PC-3 (cell line): Measurements from ENCODE around the gene MSL3B.

Source experiments
- ATAC-seq: fragments of 200-7000 bp; cut with Tn5 transposase; 2 replicates; pipeline ENCODE4 v1.9.1; 2020; ENCODE audit warnings: mild to moderate bottlenecking, moderate library complexity
- BruUV-seq: library from RNA; stranded (reverse); fragments of 400-500 nt; replicated peaks from 2 replicates; lab custom pipeline; 2021; lab: Mats Ljungman, UMichigan
- CTCF ChIA-PET: fragments of 300-600 bp; sonication (Branson Sonifier 250); formaldehyde crosslinking; loops from one replicate; lab custom pipeline; 2022; ENCODE audit warnings: antibody characterized with exemption; lab: Charles Lee
- POLR2A ChIA-PET: fragments of 300-600 bp; sonication (Branson Sonifier 250); formaldehyde crosslinking; loops from one replicate; lab custom pipeline; 2022; ENCODE audit warnings: antibody characterized with exemption; ENCODE audit not compliant: unreplicated experiment; lab: Charles Lee
- DNase-seq: peaks from one replicate; pipeline ENCODE4 v3.0.0-alpha.2; 2015
- H2AFZ ChIP-seq: fragments of 300-600 bp; sonication (generic); 2 replicates; pipeline ENCODE4 v1.6.0; 2016; ENCODE audit warnings: antibody characterized with exemption, low read length
- H3F3A ChIP-seq: fragments of 300-600 bp; sonication (generic); one replicate; pipeline ENCODE4 v1.6.0; 2017; ENCODE audit warnings: antibody characterized with exemption, low read length, control low read depth, mild to moderate bottlenecking; ENCODE audit not compliant: unreplicated experiment
- H3K27ac ChIP-seq: fragments of 300-600 bp; sonication (generic); 2 replicates; pipeline ENCODE4 v1.5.1; 2016; ENCODE audit warnings: mild to moderate bottlenecking, low read length
- H3K27me3 ChIP-seq: fragments of 300-600 bp; sonication (generic); 2 replicates; pipeline ENCODE4 v1.6.1; 2016; ENCODE audit warnings: low read length, mixed read lengths
- H3K36me3 ChIP-seq: fragments of 300-600 bp; sonication (generic); 2 replicates; pipeline ENCODE4 v1.6.1; 2016; ENCODE audit warnings: low read depth, mixed run types, low read length, mixed read lengths
- H3K4me1 ChIP-seq: fragments of 300-600 bp; sonication (generic); 2 replicates; pipeline ENCODE4 v1.5.1; 2016; ENCODE audit warnings: low read length; ENCODE audit not compliant: insufficient read depth
- H3K4me2 ChIP-seq: fragments of 300-600 bp; sonication (generic); 2 replicates; pipeline ENCODE4 v1.6.0; 2016; ENCODE audit warnings: low read length
- H3K4me3 ChIP-seq: fragments of 300-600 bp; sonication (generic); 2 replicates; pipeline ENCODE4 v1.5.1; 2016; ENCODE audit warnings: mild to moderate bottlenecking, low read length, mixed read lengths
- H3K79me2 ChIP-seq: fragments of 300-600 bp; sonication (generic); 2 replicates; pipeline ENCODE4 v1.6.1; 2017; ENCODE audit warnings: low read length, mixed read lengths
- H3K9ac ChIP-seq: fragments of 300-600 bp; sonication (generic); 2 replicates; pipeline ENCODE4 v1.6.0; 2016; ENCODE audit warnings: mild to moderate bottlenecking, low read length
- H3K9me2 ChIP-seq: fragments of 300-600 bp; sonication (generic); replicated peaks from 2 replicates; pipeline ENCODE4 v1.6.1; 2016; ENCODE audit warnings: mixed run types, low read length, mixed read lengths
- H3K9me3 ChIP-seq: fragments of 300-600 bp; sonication (generic); 2 replicates; pipeline ENCODE4 v1.6.1; 2016; ENCODE audit warnings: low read length, mixed read lengths
- H4K20me1 ChIP-seq: fragments of 300-600 bp; sonication (generic); 2 replicates; pipeline ENCODE4 v1.6.1; 2016; ENCODE audit warnings: low read length, mixed read lengths
- CTCF ChIP-seq: fragments of 300-600 bp; sonication (generic); conservative IDR thresholded peaks from 2 replicates; pipeline ENCODE4 v1.5.1; 2017; ENCODE audit warnings: antibody characterized with exemption, low read depth, mild to moderate bottlenecking, low read length
- EZH2 ChIP-seq: fragments of 300-600 bp; sonication (generic); IDR thresholded peaks from one replicate; pipeline ENCODE4 v1.6.1; 2017; ENCODE audit warnings: antibody characterized with exemption, mild to moderate bottlenecking, low read length; ENCODE audit not compliant: unreplicated experiment
- EZH2phosphoT487 ChIP-seq: fragments of 300-600 bp; sonication (generic); IDR thresholded peaks from 2 replicates; pipeline ENCODE4 v1.6.1; 2018; ENCODE audit warnings: mild to moderate bottlenecking, antibody characterized with exemption, low read length, borderline replicate concordance
- intact Hi-C: fragments of 100-400 bp; cut with micrococcal nuclease; formaldehyde crosslinking; loops from 2 replicates; pipeline ENCODE4 v1.9.0; 2023

Gene MSL3B

GRCh38 chr2:233848276-233848675, 19.9 kb downstream of the MSL3B start:
- POLR2A ChIA-PET = no interaction called here
- CTCF ChIA-PET = no interaction called here
- no peak overlapping the region for H2AFZ ChIP-seq
- peaks cover 16% of the 10 kb centered on the region for H3K4me1 ChIP-seq
- no peaks in the 10 kb centered on the region for H3F3A ChIP-seq
- H3K9ac ChIP-seq = no peak overlapping the region
- TF ChIP-seq EZH2phosphoT487 (no peak), CTCF (no peak), EZH2 (no peak)
- H3K9me2 ChIP-seq = no peaks in the 10 kb centered on the region
- peaks cover 90% of the 10 kb centered on the region for H3K36me3 ChIP-seq
- ATAC-seq (no peak), DNase-seq (no peak)
- no peak overlapping the region for H3K4me3 ChIP-seq
- intact Hi-C loops = no loop called here
- H3K4me2 ChIP-seq = no peak overlapping the region
- H4K20me1 ChIP-seq = peaks cover 44% of the 10 kb centered on the region
- H3K27me3 ChIP-seq = no peaks in the 10 kb centered on the region
- no peaks in the 10 kb centered on the region for H3K9me3 ChIP-seq
- no peak overlapping the region for H3K27ac ChIP-seq
- H3K79me2 ChIP-seq = peaks cover 96% of the 10 kb centered on the region
- BruUV-seq = no TSS peak

DNA sequence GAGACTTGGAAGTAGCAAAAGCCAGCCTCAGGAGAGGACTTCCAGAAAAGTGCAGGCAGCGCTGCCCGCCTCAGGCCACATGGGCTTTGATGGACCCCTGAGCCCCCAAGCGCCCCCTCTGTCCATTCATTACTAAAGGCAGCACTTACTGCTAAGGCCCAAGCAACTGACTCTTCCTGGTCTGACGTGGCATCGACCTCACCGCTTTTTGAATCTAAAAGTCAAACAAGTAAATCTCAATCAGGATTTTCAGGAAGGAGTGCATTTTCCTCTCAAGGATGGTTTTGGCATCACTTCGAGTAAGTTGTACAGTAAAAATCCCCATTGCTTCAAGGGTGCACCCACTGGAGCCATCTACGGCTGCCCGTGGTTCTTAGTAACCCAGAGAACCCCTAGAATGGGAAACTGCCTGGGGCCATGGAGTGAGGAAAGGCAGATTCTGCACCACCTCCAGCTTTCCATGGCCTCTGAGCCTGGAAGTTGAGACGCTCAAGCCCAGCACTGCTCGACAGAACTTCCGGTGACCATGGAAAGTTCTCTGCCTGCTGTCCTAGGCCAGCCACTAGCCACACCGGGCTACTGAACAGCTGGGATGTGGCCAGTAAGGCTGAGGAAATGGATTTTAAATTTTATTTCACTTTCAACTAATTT, 20.8 kb downstream of the MSL3B start:
- Histone ChIP-seq H3K27me3 (no peaks in the 10 kb centered on the region), H3K9ac (no peak overlapping the region), H3K79me2 (peaks cover 96% of the 10 kb centered on the region), H2AFZ (no peak overlapping the region), H3K4me3 (no peak overlapping the region), H3K4me2 (no peak overlapping the region), H3K9me3 (no peaks in the 10 kb centered on the region), H3K9me2 (no peaks in the 10 kb centered on the region), H4K20me1 (peaks cover 36% of the 10 kb centered on the region), H3K36me3 (peaks cover 91% of the 10 kb centered on the region), H3F3A (no peaks in the 10 kb centered on the region), H3K4me1 (peaks cover 13% of the 10 kb centered on the region), H3K27ac (no peak overlapping the region)
- BruUV-seq = no TSS peak
- no peak for ATAC-seq
- DNase-seq = no peak
- ChIA-PET CTCF (no interaction called here), POLR2A (no interaction called here)
- intact Hi-C loops = no loop called here
- TF ChIP-seq EZH2 (no peak), EZH2phosphoT487 (no peak), CTCF (no peak)
